ENCODE data around the gene PHTF2. TPM values are rescaled to one million over a fixed set of nuclear protein-coding genes. Genes with fewer than 3 reads are reported as not detected.

The PHTF2 gene
- total and polyA plus RNA-seq, 10 of the 15 experiments (the other 5 are each of a cell fraction or from before 2014, with no cell fraction given) = 12.9 to 41.8 (median 27.0) TPM

GRCh38 chr7:77985974-77986339, 187.4 kb downstream of the PHTF2 start:
- FAIRE-seq = no peak
- in situ Hi-C loops (cut with MboI) = no loop called here

DNA sequence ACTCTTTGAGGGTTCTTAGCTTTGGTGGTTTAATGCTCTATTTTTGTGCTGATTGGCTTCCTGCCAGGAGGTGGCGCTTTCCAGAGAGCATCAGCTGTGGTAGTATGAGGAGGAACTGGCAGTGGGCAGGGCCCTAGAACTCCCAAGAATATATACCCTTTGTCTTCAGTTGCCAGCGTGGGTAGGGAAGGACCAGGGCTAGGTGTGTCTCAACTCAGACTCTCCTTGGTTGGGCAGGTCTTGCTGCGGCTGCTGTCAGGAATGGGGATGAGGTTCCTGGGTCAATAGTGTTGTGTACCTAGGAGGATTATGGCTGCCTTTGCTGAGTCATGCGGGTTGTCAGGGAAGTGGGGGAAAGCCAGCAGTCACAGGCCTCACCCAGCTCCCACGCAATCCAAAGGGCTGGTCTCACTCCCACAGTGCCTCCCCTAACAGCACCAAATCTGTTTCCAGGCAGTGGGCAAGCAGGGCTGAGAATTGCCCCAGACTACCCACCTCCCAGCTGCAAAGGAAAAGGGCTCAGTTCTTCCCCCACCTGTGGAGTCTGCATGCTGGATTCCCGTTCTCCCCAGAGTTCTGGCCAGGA, 191.5 kb downstream of the PHTF2 start:
- Histone ChIP-seq H3K4me1 (ENCODE audit: control insufficient read depth, insufficient read depth, low read length) (no peaks in the 10 kb centered on the region), H3K79me2 (ENCODE audit: control insufficient read depth, insufficient read depth, low read length) (no peaks in the 10 kb centered on the region), H3K4me2 (ENCODE audit: control insufficient read depth, insufficient read depth) (no peak overlapping the region), H3K27ac (ENCODE audit: control insufficient read depth, insufficient read depth) (no peak overlapping the region), H2AFZ (ENCODE audit: control insufficient read depth, low read depth, low read length) (no peak overlapping the region), H3K36me3 (ENCODE audit: control insufficient read depth in 2 of 2, insufficient read depth in 2 of 2, low read length in 1 of 2) (no peaks in the 10 kb centered on the region), H3K9ac (ENCODE audit: control insufficient read depth, insufficient read depth, low read length) (no peak overlapping the region), H3K4me3 (no peak overlapping the region), H3K27me3 (replicated peaks in 1 of 2; ENCODE audit: control insufficient read depth in 2 of 2, insufficient read depth in 2 of 2, low read length in 1 of 2) (peaks cover 0 to 2% of the 10 kb centered on the region in 2 experiments; a peak in 2 of 4 replicates), H3K9me3 (replicated peaks; ENCODE audit: control insufficient read depth, insufficient read depth, low read length) (no peaks in the 10 kb centered on the region), H4K20me1 (ENCODE audit: control insufficient read depth, insufficient read depth) (no peaks in the 10 kb centered on the region)
- ATAC-seq = no peak
- intact Hi-C loops (cut with micrococcal nuclease; ENCODE audit: unreplicated experiment) (no loop called here), in situ Hi-C loops (cut with MboI) (no loop called here)
- POLR2A ChIA-PET = no interaction called here
- FAIRE-seq = no peak
- RAD21 ChIA-PET (ENCODE audit: unreplicated experiment) = no interaction called here
- no peak for DNase-seq (ENCODE audit: low read depth, low spot score)
- no TSS peak for BruUV-seq (replicated peaks)
- CTCF ChIA-PET = interaction anchor here (0.8 to 2.7 kb wide), 7 partner anchors 7 to 75 kb away, joined by 3 to 11 read pairs (median 5); no protein-coding TSS in a partner anchor
- TF ChIP-seq RAD21 (IDR thresholded peaks at IDR 0.05; ENCODE audit: insufficient read depth, low read depth, low read length) (0 out of 2 replicates have a peak, but pooled peaks have one; percentile 2), CBX3 (IDR thresholded peaks at IDR 0.05; ENCODE audit: borderline replicate concordance, low read depth) (no peak)
- TF ChIP-seq, protein P1, sequence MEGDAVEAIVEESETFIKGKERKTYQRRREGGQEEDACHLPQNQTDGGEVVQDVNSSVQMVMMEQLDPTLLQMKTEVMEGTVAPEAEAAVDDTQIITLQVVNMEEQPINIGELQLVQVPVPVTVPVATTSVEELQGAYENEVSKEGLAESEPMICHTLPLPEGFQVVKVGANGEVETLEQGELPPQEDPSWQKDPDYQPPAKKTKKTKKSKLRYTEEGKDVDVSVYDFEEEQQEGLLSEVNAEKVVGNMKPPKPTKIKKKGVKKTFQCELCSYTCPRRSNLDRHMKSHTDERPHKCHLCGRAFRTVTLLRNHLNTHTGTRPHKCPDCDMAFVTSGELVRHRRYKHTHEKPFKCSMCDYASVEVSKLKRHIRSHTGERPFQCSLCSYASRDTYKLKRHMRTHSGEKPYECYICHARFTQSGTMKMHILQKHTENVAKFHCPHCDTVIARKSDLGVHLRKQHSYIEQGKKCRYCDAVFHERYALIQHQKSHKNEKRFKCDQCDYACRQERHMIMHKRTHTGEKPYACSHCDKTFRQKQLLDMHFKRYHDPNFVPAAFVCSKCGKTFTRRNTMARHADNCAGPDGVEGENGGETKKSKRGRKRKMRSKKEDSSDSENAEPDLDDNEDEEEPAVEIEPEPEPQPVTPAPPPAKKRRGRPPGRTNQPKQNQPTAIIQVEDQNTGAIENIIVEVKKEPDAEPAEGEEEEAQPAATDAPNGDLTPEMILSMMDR (IDR thresholded peaks at IDR 0.05 in 2 of 3, conservative IDR thresholded peaks at IDR 0.05 in 1 of 3; ENCODE audit: control insufficient read depth in 2 of 3, extremely low read depth in 1 of 3, insufficient read depth in 1 of 3, low read depth in 3 of 3, low read length in 3 of 3) = peak; percentile 4 to 37 (median 21); a peak in 2 of 6 replicates
- WGBS (ENCODE audit: insufficient coverage, insufficient replicate concordance, low lambda C conversion rate, missing lambda C conversion rate) = 58% methylated on average over 6 of the region's 6 CpGs
- SMC1A ChIA-PET (ENCODE audit: uncharacterized antibody, unreplicated experiment) = no interaction called here

More at GRCh38 chr7:77985974-77986339, 187.4 kb downstream of the PHTF2 start:
- no peak overlapping the region for H2AFZ ChIP-seq (ENCODE audit: control insufficient read depth, low read depth, low read length)
- SMC1A ChIA-PET (ENCODE audit: uncharacterized antibody, unreplicated experiment) = no interaction called here
- no peak overlapping the region for H3K9ac ChIP-seq (ENCODE audit: control insufficient read depth, insufficient read depth, low read length)
- H3K27me3 ChIP-seq (replicated peaks in 1 of 2; ENCODE audit: control insufficient read depth in 2 of 2, insufficient read depth in 2 of 2, low read length in 1 of 2) = no peaks in the 10 kb centered on the region; a peak in 1 of 4 replicates
- ATAC-seq (no peak), DNase-seq (ENCODE audit: low read depth, low spot score) (no peak)
- no peak for TF ChIP-seq POLR2A (IDR thresholded peaks at IDR 0.05; ENCODE audit: low read depth, low read length)
- RAD21 ChIA-PET (ENCODE audit: unreplicated experiment) = no interaction called here
- H4K20me1 ChIP-seq (ENCODE audit: control insufficient read depth, insufficient read depth) = no peaks in the 10 kb centered on the region
- intact Hi-C loops (cut with micrococcal nuclease; ENCODE audit: unreplicated experiment) = no loop called here
- H3K4me3 ChIP-seq = no peak overlapping the region
- CTCF ChIA-PET = interaction anchor here (1.1 kb wide), 1 partner anchor 28 kb away, joined by 3 read pairs; no protein-coding TSS in a partner anchor
- no TSS peak for BruUV-seq (replicated peaks)
- no peaks in the 10 kb centered on the region for H3K36me3 ChIP-seq (ENCODE audit: control insufficient read depth in 2 of 2, insufficient read depth in 2 of 2, low read length in 1 of 2)
- WGBS (ENCODE audit: insufficient coverage, insufficient replicate concordance, low lambda C conversion rate, missing lambda C conversion rate) = 66% methylated on average over 3 of the region's 3 CpGs
- no peaks in the 10 kb centered on the region for H3K9me3 ChIP-seq (replicated peaks; ENCODE audit: control insufficient read depth, insufficient read depth, low read length)
- no peak overlapping the region for H3K4me2 ChIP-seq (ENCODE audit: control insufficient read depth, insufficient read depth)
- no peak overlapping the region for H3K27ac ChIP-seq (ENCODE audit: control insufficient read depth, insufficient read depth)
- POLR2A ChIA-PET = no interaction called here
- no peaks in the 10 kb centered on the region for H3K79me2 ChIP-seq (ENCODE audit: control insufficient read depth, insufficient read depth, low read length)
- H3K4me1 ChIP-seq (ENCODE audit: control insufficient read depth, insufficient read depth, low read length) = no peaks in the 10 kb centered on the region
